CD4-positive, CD25-positive, alpha-beta regulatory T cell (primary cell): ENCODE data around the gene SHC4. TPM values are rescaled to one million over a fixed set of nuclear protein-coding genes. Genes with fewer than 3 reads are reported as not detected.
"Not testable (repeated sequence)": the region's sequence is repeated elsewhere in the genome, so short reads cannot be mapped to it uniquely, and the experiment has no call there.

Experiments
- ATAC-seq, 2 donors: fragments of 150-1000 bp; cut with Tn5 transposase; one replicate each; pipeline ENCODE4 v1.10.0; 2021; ENCODE audit warnings: low read depth in 2 of 2, moderate number of reproducible peaks in 2 of 2, moderate library complexity in 1 of 2
- DNase-seq, 3 donors: peaks; one replicate each; pipeline versions ENCODE4 v3.0.0 to v3.0.0-alpha.2; 2012 to 2022; ENCODE audit warnings: mixed read lengths in 1 of 3
- H3K27ac ChIP-seq: one replicate; pipeline ENCODE4 v1.7.0; 2013; ENCODE audit warnings: mild to moderate bottlenecking, low read length; ENCODE audit not compliant: insufficient read depth, poor library complexity, severe bottlenecking
- H3K27me3 ChIP-seq: one replicate; pipeline ENCODE4 v1.7.0; 2013; ENCODE audit warnings: low read length; ENCODE audit not compliant: control insufficient read depth, insufficient read depth
- H3K36me3 ChIP-seq: one replicate; pipeline ENCODE4 v1.7.0; 2013; ENCODE audit warnings: mild to moderate bottlenecking, low read length, moderate library complexity; ENCODE audit not compliant: control insufficient read depth, insufficient read depth
- H3K4me1 ChIP-seq: 2 replicates; pipeline ENCODE4 v1.7.0; 2013; ENCODE audit warnings: mild to moderate bottlenecking, low read length; ENCODE audit not compliant: insufficient read depth, control insufficient read depth, poor library complexity, severe bottlenecking
- H3K4me3 ChIP-seq: one replicate; pipeline ENCODE4 v1.7.0; 2013; ENCODE audit warnings: low read depth, mild to moderate bottlenecking, low read length, moderate library complexity
- H3K9me3 ChIP-seq, 2 experiments: 1 replicate in 1 of 2; 2 replicates in 1 of 2; pipeline ENCODE4 v1.7.0; 2013; ENCODE audit warnings: low read length in 2 of 2, mild to moderate bottlenecking in 1 of 2, moderate library complexity in 1 of 2; ENCODE audit not compliant: control insufficient read depth in 2 of 2
- H3K27ac Mint-ChIP-seq, 3 donors: one replicate each; pipeline ENCODE4 v1.8.0; 2020 to 2022; ENCODE audit warnings: mild to moderate bottlenecking in 3 of 3, mixed read lengths in 3 of 3, moderate library complexity in 2 of 3
- H3K27me3 Mint-ChIP-seq: one replicate; pipeline ENCODE4 v1.8.0; 2022; ENCODE audit warnings: mild to moderate bottlenecking, mixed read lengths
- H3K36me3 Mint-ChIP-seq: one replicate; pipeline ENCODE4 v1.8.0; 2020; ENCODE audit warnings: mixed read lengths
- H3K4me1 Mint-ChIP-seq, 4 donors: one replicate each; pipeline ENCODE4 v1.8.0; 2020 to 2022; ENCODE audit warnings: mixed read lengths in 4 of 4, mild to moderate bottlenecking in 1 of 4
- H3K4me3 Mint-ChIP-seq, 4 donors: one replicate each; pipeline ENCODE4 v1.8.0; 2020 to 2022; ENCODE audit warnings: mild to moderate bottlenecking in 4 of 4, mixed read lengths in 4 of 4, moderate library complexity in 3 of 4
- H3K9me3 Mint-ChIP-seq, 7 donors: one replicate each; pipeline ENCODE4 v1.8.0; 2020 to 2022; ENCODE audit warnings: mixed read lengths in 7 of 7, mild to moderate bottlenecking in 3 of 7, moderate library complexity in 2 of 7
- polyA plus RNA-seq, 4 donors: library from polyadenylated mRNA; unstranded; fragments of 300-500 nt; fragmentation: Illumina TruSeq; gene quantifications; one replicate each; pipeline ENCODE4 v1.2.3, GENCODE V29; 2021
- total RNA-seq: library from RNA; stranded (reverse); gene quantifications from one replicate; pipeline ENCODE4 v1.2.3, GENCODE V29; 2022

SHC4 gene
- total and polyA plus RNA-seq, 5 donors from 2014 or later, result not detected

DNA sequence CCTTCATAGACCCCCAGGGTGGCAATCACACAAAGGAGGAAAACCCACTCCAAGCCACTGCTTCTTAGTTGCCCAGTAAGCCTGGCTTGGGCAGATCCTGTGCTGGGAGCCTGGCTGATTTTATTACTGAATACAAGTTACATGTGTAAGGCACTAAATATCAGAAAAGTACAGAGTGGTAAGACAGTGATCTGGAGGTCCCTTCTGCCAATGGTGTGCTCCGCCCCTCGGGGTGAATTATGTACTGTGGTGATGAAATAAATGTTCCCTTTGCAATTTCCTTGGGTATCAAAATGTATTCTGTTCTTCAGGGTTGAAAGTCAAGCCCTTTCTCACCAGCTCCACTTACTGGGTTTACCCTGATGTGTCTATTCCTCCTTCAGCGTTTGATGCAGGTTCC is 47.0 kb downstream of the SHC4 start:
- H3K9me3 Mint-ChIP-seq, result peaks cover 0 to 1% (median 0%) of the 10 kb centered on the region in 7 donors
- H3K4me3 Mint-ChIP-seq, result no peak overlapping the region
- Histone ChIP-seq H3K27me3 (peaks cover 12% of the 10 kb centered on the region), H3K27ac (no peak overlapping the region), H3K9me3 (no peaks in the 10 kb centered on the region), H3K36me3 (no peaks in the 10 kb centered on the region), H3K4me3 (no peak overlapping the region), H3K4me1 (no peaks in the 10 kb centered on the region)
- no peaks in the 10 kb centered on the region for H3K4me1 Mint-ChIP-seq
- peaks cover 27% of the 10 kb centered on the region for H3K27me3 Mint-ChIP-seq
- ATAC-seq, result no peak
- no peaks in the 10 kb centered on the region for H3K36me3 Mint-ChIP-seq
- no peak for DNase-seq
- peak overlapping the region in 1 of 3 donors; percentile 49 for H3K27ac Mint-ChIP-seq

DNA sequence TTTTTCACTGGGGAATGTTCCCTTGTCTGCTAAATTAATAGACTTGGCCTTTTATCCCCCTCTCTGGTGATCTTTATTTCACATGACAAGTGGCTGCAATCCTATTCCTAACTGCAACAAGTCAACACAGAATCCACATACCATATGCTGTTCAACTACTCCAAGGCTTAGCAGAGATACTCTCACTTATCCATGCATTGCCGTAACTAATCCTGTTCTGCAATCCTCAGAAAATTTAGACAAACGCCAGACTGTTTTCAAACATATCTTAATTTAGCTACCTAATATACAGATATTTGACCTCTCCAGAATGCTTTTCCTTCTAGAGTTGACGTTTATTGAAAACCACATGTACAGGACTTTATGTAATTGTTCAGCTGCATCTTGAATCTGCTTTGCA is 47.9 kb downstream of the SHC4 start:
- no peak for ATAC-seq
- H3K27me3 Mint-ChIP-seq, result peaks cover 30% of the 10 kb centered on the region
- no peaks in the 10 kb centered on the region for H3K36me3 Mint-ChIP-seq
- peaks cover 0 to 6% (median 0%) of the 10 kb centered on the region in 7 donors for H3K9me3 Mint-ChIP-seq
- no peak overlapping the region for H3K27ac Mint-ChIP-seq
- H3K27ac ChIP-seq, result no peak overlapping the region
- no peaks in the 10 kb centered on the region for H3K4me1 Mint-ChIP-seq
- no peak for DNase-seq
- H3K4me3 Mint-ChIP-seq, result no peak overlapping the region
- H3K27me3 ChIP-seq, result peaks cover 8% of the 10 kb centered on the region
- no peak overlapping the region for H3K4me3 ChIP-seq
- H3K9me3 ChIP-seq, result no peaks in the 10 kb centered on the region
- H3K36me3 ChIP-seq, result no peaks in the 10 kb centered on the region
- no peaks in the 10 kb centered on the region for H3K4me1 ChIP-seq

DNA sequence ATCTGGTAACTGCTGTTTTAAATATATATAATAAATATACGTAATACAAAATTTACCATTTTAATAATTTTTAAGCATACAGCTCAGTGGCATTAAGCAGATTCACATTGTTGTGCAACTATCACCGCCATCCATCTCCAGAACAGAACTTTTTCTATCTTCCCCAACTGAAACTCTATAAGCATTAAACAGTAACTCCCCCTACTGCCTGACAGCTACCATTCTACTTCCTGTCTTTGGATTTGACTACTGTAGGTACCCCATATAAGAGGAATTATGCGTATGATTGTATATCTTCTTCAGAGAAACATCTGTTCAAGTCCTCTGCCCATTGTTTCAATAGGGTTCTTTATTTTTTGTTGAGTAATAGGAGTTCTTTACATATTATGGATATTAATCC is 49.0 kb downstream of the SHC4 start:
- no peaks in the 10 kb centered on the region for H3K36me3 ChIP-seq
- Mint-ChIP-seq H3K4me3 (no peak overlapping the region), H3K4me1 (no peaks in the 10 kb centered on the region), H3K27me3 (peaks cover 29% of the 10 kb centered on the region), H3K9me3 (peaks cover 0 to 6% (median 0%) of the 10 kb centered on the region in 7 donors), H3K27ac (no peak overlapping the region), H3K36me3 (no peaks in the 10 kb centered on the region)
- no peaks in the 10 kb centered on the region for H3K4me1 ChIP-seq
- DNase-seq (no peak), ATAC-seq (no peak)
- no peaks in the 10 kb centered on the region for H3K9me3 ChIP-seq
- no peak overlapping the region for H3K4me3 ChIP-seq
- no peak overlapping the region for H3K27ac ChIP-seq
- peaks cover 7% of the 10 kb centered on the region for H3K27me3 ChIP-seq

DNA sequence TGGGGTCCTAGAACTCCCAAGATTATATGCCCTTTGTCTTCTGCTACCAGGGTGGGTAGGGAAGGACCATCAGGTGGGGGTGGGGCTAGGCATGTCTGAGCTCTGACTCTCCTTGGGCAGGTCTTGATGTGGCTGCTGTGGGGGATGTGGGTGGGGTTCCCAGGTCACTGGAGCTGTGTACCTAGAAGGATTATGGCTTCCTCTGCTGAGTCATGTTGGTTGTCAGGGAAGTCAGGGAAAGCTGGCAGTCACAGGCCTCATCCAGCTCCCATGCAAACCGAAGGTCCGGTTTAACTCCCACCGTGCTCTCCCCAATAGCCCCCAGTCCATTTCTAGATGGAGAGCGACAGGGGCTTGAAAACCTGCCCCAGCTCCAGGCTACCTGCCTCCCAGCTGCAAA is 50.6 kb downstream of the SHC4 start:
- Histone ChIP-seq H3K36me3 (no peaks in the 10 kb centered on the region), H3K9me3 (no peaks in the 10 kb centered on the region), H3K27ac (no peak overlapping the region), H3K4me3 (no peak overlapping the region), H3K4me1 (no peaks in the 10 kb centered on the region), H3K27me3 (peaks cover 5% of the 10 kb centered on the region)
- peaks cover 37% of the 10 kb centered on the region for H3K27me3 Mint-ChIP-seq
- no peak overlapping the region for H3K4me3 Mint-ChIP-seq
- no peaks in the 10 kb centered on the region for H3K4me1 Mint-ChIP-seq
- H3K9me3 Mint-ChIP-seq, result peaks cover 0 to 8% (median 0%) of the 10 kb centered on the region in 7 donors
- no peaks in the 10 kb centered on the region for H3K36me3 Mint-ChIP-seq
- DNase-seq (no peak), ATAC-seq (no peak)
- no peak overlapping the region for H3K27ac Mint-ChIP-seq

DNA sequence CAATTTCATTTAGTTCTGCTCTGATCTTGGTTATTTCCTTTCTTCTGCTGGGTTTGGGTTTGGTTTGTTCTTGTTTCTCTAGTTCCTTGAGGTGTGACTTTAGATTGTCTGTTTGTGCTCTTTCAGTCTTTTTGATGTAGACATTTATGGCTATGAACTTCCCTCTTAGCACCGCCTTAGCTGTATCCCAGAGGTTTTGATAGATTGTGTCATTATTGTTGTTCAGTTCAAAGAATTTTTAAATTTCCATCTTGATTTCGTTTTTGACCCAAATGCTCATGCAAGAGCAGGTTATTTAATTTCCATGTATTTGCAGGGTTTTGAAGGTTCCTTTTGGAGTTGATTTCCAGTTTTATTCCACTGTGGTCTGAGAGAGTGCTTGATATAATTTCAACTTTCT is 53.2 kb downstream of the SHC4 start:
- not testable (repeated sequence) for H3K36me3 ChIP-seq, H3K27ac ChIP-seq, H3K9me3 Mint-ChIP-seq, H3K36me3 Mint-ChIP-seq, H3K4me1 Mint-ChIP-seq, ATAC-seq, DNase-seq, H3K4me3 ChIP-seq, H3K4me1 ChIP-seq, H3K9me3 ChIP-seq, H3K27ac Mint-ChIP-seq, H3K27me3 ChIP-seq, H3K4me3 Mint-ChIP-seq
- peaks cover 24% of the 10 kb centered on the region for H3K27me3 Mint-ChIP-seq

DNA sequence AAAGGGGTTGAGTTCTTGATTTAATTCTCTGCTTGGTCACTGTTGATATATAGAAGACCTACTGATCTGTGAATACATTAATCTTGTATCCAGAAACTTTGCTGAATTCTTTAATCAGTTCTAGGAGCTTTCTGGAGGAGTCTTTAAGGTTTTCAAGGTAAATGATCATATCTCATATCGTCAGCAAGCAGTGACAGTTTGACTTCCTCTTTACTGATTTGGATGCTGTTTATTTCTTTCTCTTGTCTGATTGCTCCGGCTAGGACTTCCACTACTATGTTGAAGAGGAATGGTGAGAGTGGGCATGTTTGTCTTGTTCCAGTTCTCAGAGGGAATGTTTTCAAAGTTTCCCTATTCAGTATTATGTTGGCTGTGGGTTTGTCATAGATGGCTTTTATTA is 54.4 kb downstream of the SHC4 start:
- H3K36me3 Mint-ChIP-seq, H3K4me3 Mint-ChIP-seq, DNase-seq, H3K9me3 Mint-ChIP-seq, ATAC-seq, H3K4me1 ChIP-seq, H3K4me1 Mint-ChIP-seq, H3K27ac Mint-ChIP-seq, H3K4me3 ChIP-seq, H3K27me3 ChIP-seq, H3K9me3 ChIP-seq, H3K36me3 ChIP-seq, H3K27ac ChIP-seq: not testable (repeated sequence)
- peaks cover 24% of the 10 kb centered on the region for H3K27me3 Mint-ChIP-seq

DNA sequence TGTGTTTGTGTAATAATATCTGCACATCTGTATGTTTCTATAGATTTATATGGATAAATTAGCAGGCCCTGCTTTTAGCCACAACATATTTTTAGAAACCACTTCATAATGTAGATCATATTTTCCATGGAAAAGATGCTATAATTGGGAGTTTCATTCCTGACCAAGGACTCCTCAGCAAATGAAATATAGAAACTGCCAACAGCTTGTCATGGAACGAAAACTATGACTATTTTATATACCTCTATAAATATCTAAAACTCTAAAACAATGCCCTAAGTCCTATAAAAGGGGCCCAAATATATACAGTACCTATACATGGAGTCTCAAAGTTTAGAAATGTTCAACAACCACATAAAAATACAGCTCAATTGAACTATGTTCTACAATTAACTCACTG is 57.9 kb downstream of the SHC4 start:
- H3K27ac Mint-ChIP-seq, result no peak overlapping the region
- ATAC-seq (no peak), DNase-seq (no peak)
- no peak overlapping the region for H3K27ac ChIP-seq
- H3K36me3 Mint-ChIP-seq, result no peaks in the 10 kb centered on the region
- no peak overlapping the region for H3K4me3 Mint-ChIP-seq
- no peaks in the 10 kb centered on the region for H3K9me3 ChIP-seq
- H3K4me1 Mint-ChIP-seq, result no peaks in the 10 kb centered on the region
- H3K27me3 Mint-ChIP-seq, result peaks cover 15% of the 10 kb centered on the region
- H3K4me3 ChIP-seq, result no peak overlapping the region
- no peaks in the 10 kb centered on the region for H3K27me3 ChIP-seq
- no peaks in the 10 kb centered on the region for H3K4me1 ChIP-seq
- peaks cover 0 to 1% (median 0%) of the 10 kb centered on the region in 7 donors for H3K9me3 Mint-ChIP-seq
- H3K36me3 ChIP-seq, result no peaks in the 10 kb centered on the region

DNA sequence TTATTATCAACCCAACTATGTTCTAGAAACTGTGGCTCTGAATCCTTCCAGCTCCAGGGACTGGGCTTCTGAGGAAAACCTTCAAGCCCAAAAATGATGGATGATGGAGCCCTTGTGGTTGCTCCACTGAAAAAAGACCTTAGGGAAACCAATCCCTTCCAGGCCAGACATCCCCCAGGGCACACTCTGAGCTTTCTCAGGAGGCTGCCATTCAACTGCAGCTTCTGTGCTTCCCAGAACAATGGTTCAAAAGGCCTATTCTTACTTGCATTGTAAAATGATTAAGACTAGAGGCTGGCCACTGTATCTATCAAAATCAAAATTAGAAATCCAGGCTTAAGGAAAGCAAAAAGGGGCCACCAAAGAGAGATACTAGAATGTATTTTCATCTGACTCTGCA is 58.5 kb downstream of the SHC4 start:
- no peaks in the 10 kb centered on the region for H3K9me3 ChIP-seq
- H3K4me1 ChIP-seq, result no peaks in the 10 kb centered on the region
- no peak overlapping the region for H3K27ac ChIP-seq
- DNase-seq (no peak), ATAC-seq (no peak)
- Mint-ChIP-seq H3K4me3 (no peak overlapping the region), H3K27me3 (peaks cover 15% of the 10 kb centered on the region), H3K27ac (no peak overlapping the region), H3K9me3 (peaks cover 0 to 1% (median 0%) of the 10 kb centered on the region in 7 donors), H3K36me3 (no peaks in the 10 kb centered on the region), H3K4me1 (no peaks in the 10 kb centered on the region)
- H3K4me3 ChIP-seq, result no peak overlapping the region
- no peaks in the 10 kb centered on the region for H3K27me3 ChIP-seq
- H3K36me3 ChIP-seq, result no peaks in the 10 kb centered on the region
